Airway epithelial cell (primary cell): ENCODE results near the gene NEO1. TPM values are rescaled to one million over a fixed set of nuclear protein-coding genes. Genes with fewer than 3 reads are reported as not detected.

ENCODE experiments used
- total RNA-seq: library from RNA; depleted of rRNA; stranded (reverse); fragments of >200 nt; gene quantifications from 2 replicates; pipeline ENCODE4 v1.2.3, GENCODE V29; 2015

The NEO1 gene
- total RNA-seq: 5.7 and 10.6 TPM in 2 replicates

GRCh38 chr15:73051807-73052652 lies at the start of gene NEO1:
NEO1 (plus strand) TSS chr15:73052463; CDS start chr15:73052676, 213 bp downstream.

